SW480 (cell line): ENCODE data around the gene NPAT.
A peak's percentile ranks its signal among the peaks of the same experiment; 100 is the strongest.
"Not testable (repeated sequence)": the region's sequence is repeated elsewhere in the genome, so short reads cannot be mapped to it uniquely, and the experiment has no call there.

Source experiments
- DNase-seq: peaks from one replicate; pipeline ENCODE4 v3.0.0-alpha.2; 2016; ENCODE audit warnings: low spot score

NPAT gene

GRCh38 chr11:108218912-108219783 lies 3.3 kb downstream of the NPAT start:
- no peak for DNase-seq

- DNase-seq = no peak
Observed at GRCh38 chr11:108218455-108218854, 4.0 kb downstream of the NPAT start.

GRCh38 chr11:108216988-108217387 lies 5.5 kb downstream of the NPAT start:
- no peak for DNase-seq

- no peak for DNase-seq
Observed at GRCh38 chr11:108213784-108214183, 8.7 kb downstream of the NPAT start.

- DNase-seq = no peak
Observed at GRCh38 chr11:108210441-108210840, 12.0 kb downstream of the NPAT start.

- no peak for DNase-seq
Observed at GRCh38 chr11:108207683-108208060, 14.8 kb downstream of the NPAT start.

GRCh38 chr11:108206969-108207682 lies 15.3 kb downstream of the NPAT start:
- DNase-seq = no peak

- DNase-seq = no peak
Observed at GRCh38 chr11:108206171-108206570, 16.3 kb downstream of the NPAT start.

GRCh38 chr11:108204929-108205499 lies 17.4 kb downstream of the NPAT start:
- no peak for DNase-seq

- no peak for DNase-seq
Observed at GRCh38 chr11:108204376-108204775, 18.1 kb downstream of the NPAT start.

- no peak for DNase-seq
Observed at GRCh38 chr11:108203075-108203474, 19.4 kb downstream of the NPAT start.

- peak; percentile 1 for DNase-seq
Observed at GRCh38 chr11:108199446-108200321, 22.8 kb downstream of the NPAT start.

GRCh38 chr11:108198833-108199232 lies 23.6 kb downstream of the NPAT start:
- no peak for DNase-seq

GRCh38 chr11:108197351-108197750 lies 25.1 kb downstream of the NPAT start:
- DNase-seq = no peak

GRCh38 chr11:108196901-108197300 lies 25.5 kb downstream of the NPAT start:
- no peak for DNase-seq

- no peak for DNase-seq
Observed at GRCh38 chr11:108193725-108194124, 28.7 kb downstream of the NPAT start.

GRCh38 chr11:108177570-108177969 lies 44.9 kb downstream of the NPAT start:
- DNase-seq = no peak

GRCh38 chr11:108170184-108170583 lies 52.3 kb downstream of the NPAT start:
- DNase-seq = no peak

GRCh38 chr11:108167624-108168023 lies 54.8 kb downstream of the NPAT start:
- DNase-seq = no peak

GRCh38 chr11:108162878-108163277 lies 59.6 kb downstream of the NPAT start:
- DNase-seq = not testable (repeated sequence)

- no peak for DNase-seq
Observed at GRCh38 chr11:108160970-108161566, 61.4 kb downstream of the NPAT start.

GRCh38 chr11:108154591-108154990 lies 67.8 kb downstream of the NPAT start:
- no peak for DNase-seq
